IMR-90 (cell line): ENCODE measurements around the gene TTC23.

Source experiments
- MAFK ChIP-seq: IDR thresholded peaks from 2 replicates; pipeline ENCODE4 v1.6.1; 2012; ENCODE audit warnings: low read depth, low read length, improper control_type of control experiment
- NFE2L2 ChIP-seq: fragments of 150-350 bp; IDR thresholded peaks from 2 replicates; pipeline ENCODE4 v1.6.1; 2016; ENCODE audit warnings: low read depth, mild to moderate bottlenecking, low read length
- TF ChIP-seq, protein P1 (sequence below): conservative IDR thresholded peaks from 2 replicates; pipeline ENCODE4 v1.5.1; 2012; ENCODE audit warnings: mild to moderate bottlenecking, low read depth, low read length, improper control_type of control experiment

DNA sequence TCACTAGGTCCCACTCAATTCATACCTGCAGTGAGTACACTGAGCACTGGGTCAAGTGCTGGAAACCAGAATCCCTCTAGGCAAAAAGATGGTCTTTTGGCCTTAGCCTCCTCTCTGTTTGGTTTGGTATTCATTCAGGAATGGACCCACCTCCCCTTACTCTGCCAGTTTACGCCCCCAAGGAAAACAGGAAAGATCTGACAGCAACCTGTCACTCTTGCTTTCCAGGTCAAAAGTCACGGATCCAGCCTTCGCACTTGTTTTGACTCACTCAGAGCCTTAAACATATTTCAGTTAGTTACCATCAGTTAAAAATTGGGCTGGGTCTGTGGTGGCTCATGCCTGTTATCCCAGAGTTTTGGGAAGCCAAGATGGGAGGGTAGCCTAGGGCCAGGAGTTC, 76.4 kb downstream of the TTC23 start:
- no peak for TF ChIP-seq NFE2L2
- TF ChIP-seq, protein P1, sequence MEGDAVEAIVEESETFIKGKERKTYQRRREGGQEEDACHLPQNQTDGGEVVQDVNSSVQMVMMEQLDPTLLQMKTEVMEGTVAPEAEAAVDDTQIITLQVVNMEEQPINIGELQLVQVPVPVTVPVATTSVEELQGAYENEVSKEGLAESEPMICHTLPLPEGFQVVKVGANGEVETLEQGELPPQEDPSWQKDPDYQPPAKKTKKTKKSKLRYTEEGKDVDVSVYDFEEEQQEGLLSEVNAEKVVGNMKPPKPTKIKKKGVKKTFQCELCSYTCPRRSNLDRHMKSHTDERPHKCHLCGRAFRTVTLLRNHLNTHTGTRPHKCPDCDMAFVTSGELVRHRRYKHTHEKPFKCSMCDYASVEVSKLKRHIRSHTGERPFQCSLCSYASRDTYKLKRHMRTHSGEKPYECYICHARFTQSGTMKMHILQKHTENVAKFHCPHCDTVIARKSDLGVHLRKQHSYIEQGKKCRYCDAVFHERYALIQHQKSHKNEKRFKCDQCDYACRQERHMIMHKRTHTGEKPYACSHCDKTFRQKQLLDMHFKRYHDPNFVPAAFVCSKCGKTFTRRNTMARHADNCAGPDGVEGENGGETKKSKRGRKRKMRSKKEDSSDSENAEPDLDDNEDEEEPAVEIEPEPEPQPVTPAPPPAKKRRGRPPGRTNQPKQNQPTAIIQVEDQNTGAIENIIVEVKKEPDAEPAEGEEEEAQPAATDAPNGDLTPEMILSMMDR = no peak
- TF ChIP-seq MAFK = no peak
